Neural cell (in vitro differentiated cells): ENCODE measurements around the gene UGT2A3. TPM values are rescaled to one million over a fixed set of nuclear protein-coding genes. Genes with fewer than 3 reads are reported as not detected.

Experiments used
- H2AFZ ChIP-seq: fragments of 200-600, 300-800 bp; sonication (generic), shearing (Covaris generic); 2 replicates; pipeline ENCODE4 v1.6.0; 2014; ENCODE audit warnings: low read depth, mild to moderate bottlenecking, antibody characterized with exemption, low read length, moderate library complexity
- H3F3A ChIP-seq: fragments of 200-600 bp; shearing (Covaris generic); 2 replicates; pipeline ENCODE4 v1.6.1; 2016; ENCODE audit warnings: mild to moderate bottlenecking, moderate library complexity, mixed read lengths, antibody characterized with exemption, low read length; ENCODE audit not compliant: insufficient read depth, poor library complexity, severe bottlenecking
- H3K27ac ChIP-seq: fragments of 200-600, 300-800 bp; sonication (generic), shearing (Covaris generic); 2 replicates; pipeline ENCODE4 v1.5.1; 2014; ENCODE audit warnings: mild to moderate bottlenecking, low read length, moderate library complexity
- H3K27me3 ChIP-seq: fragments of 300-800, 200-600 bp; sonication (generic), shearing (Covaris generic); 2 replicates; pipeline ENCODE4 v1.6.0; 2014; ENCODE audit warnings: mild to moderate bottlenecking, low read depth, low read length, moderate library complexity; ENCODE audit not compliant: insufficient read depth
- H3K36me3 ChIP-seq: fragments of 300-800, 200-600 bp; sonication (generic), shearing (Covaris generic); 2 replicates; pipeline ENCODE4 v1.5.1; 2014; ENCODE audit warnings: mild to moderate bottlenecking, antibody characterized with exemption, low read length, moderate library complexity; ENCODE audit not compliant: insufficient read depth
- H3K4me2 ChIP-seq: fragments of 300-800, 200-600 bp; sonication (generic), shearing (Covaris generic); 2 replicates; pipeline ENCODE4 v1.6.0; 2014; ENCODE audit warnings: mild to moderate bottlenecking, low read length
- H3K4me3 ChIP-seq: fragments of 300-800, 200-600 bp; sonication (generic), shearing (Covaris generic); 2 replicates; pipeline ENCODE4 v1.5.1; 2014; ENCODE audit warnings: mild to moderate bottlenecking, low read length, moderate library complexity
- H3K79me2 ChIP-seq: fragments of 200-600 bp; shearing (Covaris generic); replicated peaks from 2 replicates; pipeline ENCODE4 v1.6.0; 2014; ENCODE audit warnings: mild to moderate bottlenecking, low read length, moderate library complexity; ENCODE audit not compliant: insufficient read depth
- H3K9ac ChIP-seq: fragments of 300-800, 200-600 bp; sonication (generic), shearing (Covaris generic); 2 replicates; pipeline ENCODE4 v1.6.1; 2016; ENCODE audit warnings: mild to moderate bottlenecking, low read length, mixed read lengths
- H3K9me2 ChIP-seq: fragments of 200-600 bp; shearing (Covaris generic); 2 replicates; pipeline ENCODE4 v1.6.1; 2016; ENCODE audit warnings: mild to moderate bottlenecking, low read length, mixed read lengths; ENCODE audit not compliant: insufficient read depth
- H3K9me3 ChIP-seq: fragments of 200-600, 300-800 bp; sonication (generic), shearing (Covaris generic); 2 replicates; pipeline ENCODE4 v1.6.1; 2016; ENCODE audit warnings: mild to moderate bottlenecking, mixed run types, low read length, moderate library complexity, mixed read lengths
- H4K20me1 ChIP-seq: fragments of 200-600 bp; shearing (Covaris generic); 2 replicates; pipeline ENCODE4 v1.6.1; 2016; ENCODE audit warnings: mild to moderate bottlenecking, mixed run types; ENCODE audit not compliant: insufficient read depth
- EP300 ChIP-seq: fragments of 450-650 bp; conservative IDR thresholded peaks from 2 replicates; pipeline ENCODE4 v1.6.1; 2014; ENCODE audit warnings: antibody characterized with exemption, mild to moderate bottlenecking, moderate library complexity; ENCODE audit not compliant: poor library complexity, severe bottlenecking
- EZH2 ChIP-seq: fragments of 200-600, 300-800 bp; shearing (Covaris generic), sonication (generic); IDR thresholded peaks from 2 replicates; pipeline ENCODE4 v1.6.1; 2014; ENCODE audit warnings: antibody characterized with exemption, low read length, borderline replicate concordance, mild to moderate bottlenecking; ENCODE audit not compliant: insufficient read depth, poor library complexity, severe bottlenecking
- MXI1 ChIP-seq: fragments of 450-650 bp; conservative IDR thresholded peaks from 2 replicates; pipeline ENCODE4 v1.6.1; 2014; ENCODE audit warnings: antibody characterized with exemption, mild to moderate bottlenecking; ENCODE audit not compliant: poor library complexity, severe bottlenecking
- POLR2AphosphoS5 ChIP-seq: IDR thresholded peaks from 2 replicates; pipeline ENCODE4 v1.6.1; 2012
- RAD21 ChIP-seq: fragments of 450-650 bp; conservative IDR thresholded peaks from 2 replicates; pipeline ENCODE4 v1.6.1; 2014; ENCODE audit warnings: antibody characterized with exemption, mild to moderate bottlenecking, moderate library complexity
- SMC3 ChIP-seq: fragments of 450-650 bp; conservative IDR thresholded peaks from 2 replicates; pipeline ENCODE4 v1.6.1; 2014; ENCODE audit warnings: antibody characterized with exemption, mild to moderate bottlenecking, moderate library complexity; ENCODE audit not compliant: poor library complexity
- TAF1 ChIP-seq: IDR thresholded peaks from 2 replicates; pipeline ENCODE4 v1.6.1; 2012; ENCODE audit warnings: low read depth
- polyA plus RNA-seq: library from polyadenylated mRNA; depleted of rRNA; stranded (reverse); fragments of >200 nt; gene quantifications from 2 replicates; pipeline ENCODE4 v1.2.3, GENCODE V29; 2014
- TF ChIP-seq, protein P1 (sequence below): IDR thresholded peaks from 2 replicates; pipeline ENCODE4 v1.6.1; 2012; ENCODE audit warnings: borderline replicate concordance
- TF ChIP-seq, protein P2 (sequence below): fragments of 450-650 bp; IDR thresholded peaks from 2 replicates; pipeline ENCODE4 v1.5.1; 2014; ENCODE audit warnings: antibody characterized with exemption, mild to moderate bottlenecking, moderate library complexity; ENCODE audit not compliant: poor library complexity, severe bottlenecking

UGT2A3 gene
- polyA plus RNA-seq, 1 donor from 2014 or later: not detected

DNA sequence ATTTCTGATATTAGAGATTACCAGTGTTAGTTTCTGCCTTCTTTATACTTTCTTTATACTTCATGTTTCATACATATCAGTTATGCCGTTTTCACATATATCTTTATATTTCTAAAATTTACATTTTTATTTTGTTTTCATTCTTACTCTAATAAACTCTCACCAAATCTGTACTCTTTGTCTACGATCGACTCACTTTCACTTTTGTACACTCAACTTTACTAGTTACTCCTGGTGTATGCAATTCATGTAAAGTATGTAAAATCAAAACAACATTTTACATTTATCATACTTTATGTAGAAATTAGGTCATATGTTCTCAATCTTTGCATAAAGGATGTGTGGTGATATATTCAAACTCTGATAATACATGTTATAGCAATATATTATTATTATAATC, 59.9 kb downstream of the UGT2A3 start:
- Histone ChIP-seq H3F3A (no peaks in the 10 kb centered on the region), H3K9me3 (no peaks in the 10 kb centered on the region), H2AFZ (no peak overlapping the region), H3K4me3 (no peak overlapping the region), H3K9me2 (no peaks in the 10 kb centered on the region), H4K20me1 (no peaks in the 10 kb centered on the region), H3K36me3 (no peaks in the 10 kb centered on the region), H3K79me2 (no peaks in the 10 kb centered on the region), H3K4me2 (no peak overlapping the region), H3K27ac (no peak overlapping the region), H3K9ac (no peak overlapping the region), H3K27me3 (no peaks in the 10 kb centered on the region)
- TF ChIP-seq RAD21 (no peak), POLR2AphosphoS5 (no peak), EZH2 (no peak), MXI1 (no peak), EP300 (no peak), TAF1 (no peak), SMC3 (no peak)
- TF ChIP-seq, protein P1, sequence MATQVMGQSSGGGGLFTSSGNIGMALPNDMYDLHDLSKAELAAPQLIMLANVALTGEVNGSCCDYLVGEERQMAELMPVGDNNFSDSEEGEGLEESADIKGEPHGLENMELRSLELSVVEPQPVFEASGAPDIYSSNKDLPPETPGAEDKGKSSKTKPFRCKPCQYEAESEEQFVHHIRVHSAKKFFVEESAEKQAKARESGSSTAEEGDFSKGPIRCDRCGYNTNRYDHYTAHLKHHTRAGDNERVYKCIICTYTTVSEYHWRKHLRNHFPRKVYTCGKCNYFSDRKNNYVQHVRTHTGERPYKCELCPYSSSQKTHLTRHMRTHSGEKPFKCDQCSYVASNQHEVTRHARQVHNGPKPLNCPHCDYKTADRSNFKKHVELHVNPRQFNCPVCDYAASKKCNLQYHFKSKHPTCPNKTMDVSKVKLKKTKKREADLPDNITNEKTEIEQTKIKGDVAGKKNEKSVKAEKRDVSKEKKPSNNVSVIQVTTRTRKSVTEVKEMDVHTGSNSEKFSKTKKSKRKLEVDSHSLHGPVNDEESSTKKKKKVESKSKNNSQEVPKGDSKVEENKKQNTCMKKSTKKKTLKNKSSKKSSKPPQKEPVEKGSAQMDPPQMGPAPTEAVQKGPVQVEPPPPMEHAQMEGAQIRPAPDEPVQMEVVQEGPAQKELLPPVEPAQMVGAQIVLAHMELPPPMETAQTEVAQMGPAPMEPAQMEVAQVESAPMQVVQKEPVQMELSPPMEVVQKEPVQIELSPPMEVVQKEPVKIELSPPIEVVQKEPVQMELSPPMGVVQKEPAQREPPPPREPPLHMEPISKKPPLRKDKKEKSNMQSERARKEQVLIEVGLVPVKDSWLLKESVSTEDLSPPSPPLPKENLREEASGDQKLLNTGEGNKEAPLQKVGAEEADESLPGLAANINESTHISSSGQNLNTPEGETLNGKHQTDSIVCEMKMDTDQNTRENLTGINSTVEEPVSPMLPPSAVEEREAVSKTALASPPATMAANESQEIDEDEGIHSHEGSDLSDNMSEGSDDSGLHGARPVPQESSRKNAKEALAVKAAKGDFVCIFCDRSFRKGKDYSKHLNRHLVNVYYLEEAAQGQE: no peak
- TF ChIP-seq, protein P2, sequence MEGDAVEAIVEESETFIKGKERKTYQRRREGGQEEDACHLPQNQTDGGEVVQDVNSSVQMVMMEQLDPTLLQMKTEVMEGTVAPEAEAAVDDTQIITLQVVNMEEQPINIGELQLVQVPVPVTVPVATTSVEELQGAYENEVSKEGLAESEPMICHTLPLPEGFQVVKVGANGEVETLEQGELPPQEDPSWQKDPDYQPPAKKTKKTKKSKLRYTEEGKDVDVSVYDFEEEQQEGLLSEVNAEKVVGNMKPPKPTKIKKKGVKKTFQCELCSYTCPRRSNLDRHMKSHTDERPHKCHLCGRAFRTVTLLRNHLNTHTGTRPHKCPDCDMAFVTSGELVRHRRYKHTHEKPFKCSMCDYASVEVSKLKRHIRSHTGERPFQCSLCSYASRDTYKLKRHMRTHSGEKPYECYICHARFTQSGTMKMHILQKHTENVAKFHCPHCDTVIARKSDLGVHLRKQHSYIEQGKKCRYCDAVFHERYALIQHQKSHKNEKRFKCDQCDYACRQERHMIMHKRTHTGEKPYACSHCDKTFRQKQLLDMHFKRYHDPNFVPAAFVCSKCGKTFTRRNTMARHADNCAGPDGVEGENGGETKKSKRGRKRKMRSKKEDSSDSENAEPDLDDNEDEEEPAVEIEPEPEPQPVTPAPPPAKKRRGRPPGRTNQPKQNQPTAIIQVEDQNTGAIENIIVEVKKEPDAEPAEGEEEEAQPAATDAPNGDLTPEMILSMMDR: no peak

DNA sequence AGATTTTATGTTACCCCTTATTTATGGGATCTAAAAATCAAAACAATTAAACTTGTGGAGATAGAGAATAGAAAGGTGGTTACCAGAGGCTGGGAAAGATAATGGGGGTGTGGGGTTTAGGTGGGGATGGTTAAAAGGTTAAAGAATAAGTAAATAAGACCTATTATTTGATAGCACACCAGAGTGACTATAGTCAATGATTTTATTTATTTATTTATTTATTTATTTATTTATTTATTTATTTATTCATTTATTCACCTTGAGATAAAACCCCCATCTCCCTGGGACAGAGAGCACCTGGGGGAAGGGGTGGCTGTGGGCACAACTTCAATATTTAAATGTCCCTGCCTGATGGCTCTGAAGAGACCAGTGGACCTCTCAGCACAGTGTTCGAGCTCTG, 66.1 kb downstream of the UGT2A3 start:
- Histone ChIP-seq H3K9me3 (no peaks in the 10 kb centered on the region), H3K9ac (no peak overlapping the region), H2AFZ (no peak overlapping the region), H3F3A (no peaks in the 10 kb centered on the region), H3K4me3 (no peak overlapping the region), H3K27me3 (no peaks in the 10 kb centered on the region), H3K27ac (no peak overlapping the region), H3K4me2 (no peak overlapping the region), H3K9me2 (no peaks in the 10 kb centered on the region), H4K20me1 (no peaks in the 10 kb centered on the region), H3K36me3 (no peaks in the 10 kb centered on the region), H3K79me2 (no peaks in the 10 kb centered on the region)
- TF ChIP-seq, protein P2: no peak
- no peak for TF ChIP-seq RAD21
- no peak for TF ChIP-seq EP300
- TF ChIP-seq TAF1: no peak
- no peak for TF ChIP-seq POLR2AphosphoS5
- TF ChIP-seq, protein P1: no peak
- no peak for TF ChIP-seq SMC3
- no peak for TF ChIP-seq MXI1
- TF ChIP-seq EZH2: no peak
